A549 (cell line): Measurements from ENCODE around the gene TTC4. TPM values are rescaled to one million over a fixed set of nuclear protein-coding genes. Genes with fewer than 3 reads are reported as not detected.

Experiments used
- ATAC-seq, 2 experiments: fragments of 200-7000 bp in 1 of 2; fragments of >200 bp in 1 of 2; cut with Nextera tagmentation in 1 of 2; cut with Tn5 transposase in 1 of 2; 3 replicates each; pipeline versions ENCODE4 v1.8.0 to v1.9.1; 2018 to 2020; ENCODE audit warnings: mild to moderate bottlenecking in 1 of 2, moderate library complexity in 1 of 2
- CTCF ChIA-PET: fragments of 300-600 bp; sonication (Branson Sonifier 250); formaldehyde crosslinking; extraction: SDS; loops from one replicate; lab custom pipeline; 2021; ENCODE audit warnings: antibody characterized with exemption, inconsistent platforms; lab: Yijun Ruan, JAX
- POLR2A ChIA-PET: fragments of 350-600 bp; formaldehyde crosslinking; extraction: SDS; loops from one replicate; lab custom pipeline; 2021; ENCODE audit warnings: antibody characterized with exemption, inconsistent platforms; lab: Yijun Ruan, JAX
- DNase-seq, 2 experiments: peaks; one replicate each; pipeline versions ENCODE4 v3.0.0 to v3.0.0-alpha.2; 2011 to 2016; ENCODE audit warnings: low read depth in 1 of 2, low spot score in 1 of 2
- FAIRE-seq: peaks from 2 replicates; lab custom pipeline; 2011; peaks lifted over from hg19 to GRCh38; lab: Jason Lieb, UNC
- H3K27ac ChIP-seq, 2 experiments: fragments of >200 bp; sonication (Bioruptor Twin); formaldehyde crosslinking; 3 replicates each; pipeline ENCODE4 v1.5.1; 2016 to 2017
- H3K4me1 ChIP-seq: fragments of >200 bp; sonication (Bioruptor Twin); formaldehyde crosslinking; 3 replicates; pipeline ENCODE4 v1.6.1; 2016
- H3K4me2 ChIP-seq: fragments of >200 bp; sonication (Bioruptor Twin); formaldehyde crosslinking; 3 replicates; pipeline ENCODE4 v1.6.1; 2016
- H3K4me3 ChIP-seq: fragments of >200 bp; sonication (Bioruptor Twin); formaldehyde crosslinking; 3 replicates; pipeline ENCODE4 v1.5.1; 2016
- H3K9me3 ChIP-seq: fragments of >200 bp; sonication (Bioruptor Twin); formaldehyde crosslinking; 3 replicates; pipeline ENCODE4 v1.6.1; 2016
- BHLHE40 ChIP-seq: IDR thresholded peaks from 2 replicates; pipeline ENCODE4 v1.6.1; 2012; ENCODE audit warnings: low read depth, low read length, inconsistent platforms
- CBX2 ChIP-seq: fragments of 200-600 bp; sonication (generic); IDR thresholded peaks from 2 replicates; pipeline ENCODE4 v1.6.1; 2016; ENCODE audit warnings: low read depth, mild to moderate bottlenecking, borderline replicate concordance
- EHF ChIP-seq: fragments of 250-450 bp; sonication (Bioruptor Pico); IDR thresholded peaks from 2 replicates; pipeline ENCODE4 v1.5.0; 2020; ENCODE audit warnings: mild to moderate bottlenecking
- EHMT2 ChIP-seq: fragments of 200-600 bp; sonication (generic); IDR thresholded peaks from 2 replicates; pipeline ENCODE4 v1.6.1; 2016; ENCODE audit warnings: antibody characterized with exemption, low read depth, mild to moderate bottlenecking, moderate library complexity
- EP300 ChIP-seq, 2 experiments: fragments of >200 bp; sonication (Bioruptor Twin); formaldehyde crosslinking; IDR thresholded peaks; 2 replicates in 1 of 2; 3 replicates in 1 of 2; pipeline ENCODE4 v1.6.1; 2016 to 2017
- HOXB13 ChIP-seq: fragments of 250-450 bp; sonication (Bioruptor Pico); IDR thresholded peaks from 2 replicates; pipeline ENCODE4 v1.5.0; 2020; ENCODE audit warnings: low read depth, mild to moderate bottlenecking, moderate library complexity
- KDM1A ChIP-seq: fragments of 200-600 bp; sonication (generic); IDR thresholded peaks from 2 replicates; pipeline ENCODE4 v1.6.1; 2016; ENCODE audit warnings: low read depth, mild to moderate bottlenecking
- MAZ ChIP-seq: fragments of 150-350 bp; IDR thresholded peaks from 2 replicates; pipeline ENCODE4 v1.6.1; 2014; ENCODE audit warnings: antibody characterized with exemption, low read depth, low read length, borderline replicate concordance
- POLR2A ChIP-seq: IDR thresholded peaks from 2 replicates; pipeline ENCODE4 v1.6.1; 2012; ENCODE audit warnings: mild to moderate bottlenecking, low read length
- RCOR1 ChIP-seq: fragments of 150-350 bp; IDR thresholded peaks from 2 replicates; pipeline ENCODE4 v1.6.1; 2014; ENCODE audit warnings: antibody characterized with exemption, low read length, low read depth
- RNF2 ChIP-seq: fragments of 200-600 bp; sonication (generic); IDR thresholded peaks from 2 replicates; pipeline ENCODE4 v1.6.1; 2016; ENCODE audit warnings: low read depth, mild to moderate bottlenecking, antibody characterized with exemption, moderate library complexity, borderline replicate concordance
- TFCP2L1 ChIP-seq: fragments of 250-450 bp; sonication (Bioruptor Pico); IDR thresholded peaks from 2 replicates; pipeline ENCODE4 v1.5.0; 2021; ENCODE audit warnings: mild to moderate bottlenecking
- TP53 ChIP-seq: fragments of 250-450 bp; sonication (Bioruptor Pico); IDR thresholded peaks from 2 replicates; pipeline ENCODE4 v1.5.0; 2021; ENCODE audit warnings: mild to moderate bottlenecking, moderate library complexity
- WGBS: methylation state at CpG from one replicate; pipeline ENCODE4 v1.1.6; 2017; ENCODE audit errors: missing lambda C conversion rate; 5-methylcytosine and 5-hydroxymethylcytosine counted together
- polyA plus RNA-seq, 4 experiments: library from polyadenylated mRNA; depleted of rRNA in 3 of 4; stranded (reverse); fragments of >200 nt; fragmentation: RNase III in 1 of 4; extraction: RNeasy Plus Mini Kit Qiagen cat#74134 plus additional on column Dnase treatment in 1 of 4; gene quantifications; 2 replicates in 3 of 4; 3 replicates in 1 of 4; pipeline ENCODE4 v1.2.3, GENCODE V29; 2011 to 2017
- TF ChIP-seq, protein P1 (sequence below): fragments of 250-450 bp; sonication (Bioruptor Pico); IDR thresholded peaks from 2 replicates; pipeline ENCODE4 v1.5.0; 2020; ENCODE audit warnings: low read depth, mild to moderate bottlenecking, moderate library complexity
- TF ChIP-seq, protein P2 (sequence below): fragments of >200 bp; sonication (Bioruptor Twin); formaldehyde crosslinking; IDR thresholded peaks from 3 replicates; pipeline ENCODE4 v1.6.1; 2016

The TTC4 gene
- polyA plus RNA-seq, 2 of the 4 experiments (the other 2 are of a cell fraction), result 20.4 to 27.1 TPM

DNA sequence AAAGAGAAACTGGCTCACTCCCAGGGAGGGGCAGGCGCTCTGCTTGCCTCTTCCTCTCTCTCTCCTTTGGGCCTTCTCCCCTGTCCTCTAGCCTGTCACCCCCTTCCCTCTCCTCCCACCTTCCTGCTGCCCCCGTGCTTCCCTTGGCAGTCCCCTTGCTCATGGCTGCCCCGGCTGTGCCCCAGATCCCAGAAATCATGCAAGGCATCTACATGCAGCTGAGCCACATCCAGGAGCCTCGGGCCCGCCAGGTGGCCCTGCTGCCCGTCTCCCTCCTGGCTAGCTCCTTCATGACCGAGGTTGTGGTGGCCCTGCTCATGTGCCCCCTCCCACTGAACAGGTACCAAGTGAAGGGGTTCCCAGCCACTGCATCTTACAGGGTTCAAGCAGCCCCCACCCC, 36.0 kb upstream of the TTC4 start:
- DNase-seq (no peak), FAIRE-seq (no peak)
- Histone ChIP-seq H3K27ac (no peak overlapping the region), H3K4me1 (no peaks in the 10 kb centered on the region), H3K4me3 (no peak overlapping the region)
- WGBS, result 45% methylated on average over 2 of the region's 7 CpGs
- TF ChIP-seq CBX2 (no peak), RNF2 (no peak)
- TF ChIP-seq, all 56 proteins: peak for 0
- CTCF ChIA-PET, result interaction anchor here (1.1 to 2.0 kb wide), 3 partner anchors 17 to 130 kb away, joined by 3 to 6 read pairs (median 3); no protein-coding TSS in a partner anchor
- POLR2A ChIA-PET, result no interaction called here
- H3K4me2 ChIP-seq, result no peak overlapping the region
- no peaks in the 10 kb centered on the region for H3K9me3 ChIP-seq
- no peak for ATAC-seq

DNA sequence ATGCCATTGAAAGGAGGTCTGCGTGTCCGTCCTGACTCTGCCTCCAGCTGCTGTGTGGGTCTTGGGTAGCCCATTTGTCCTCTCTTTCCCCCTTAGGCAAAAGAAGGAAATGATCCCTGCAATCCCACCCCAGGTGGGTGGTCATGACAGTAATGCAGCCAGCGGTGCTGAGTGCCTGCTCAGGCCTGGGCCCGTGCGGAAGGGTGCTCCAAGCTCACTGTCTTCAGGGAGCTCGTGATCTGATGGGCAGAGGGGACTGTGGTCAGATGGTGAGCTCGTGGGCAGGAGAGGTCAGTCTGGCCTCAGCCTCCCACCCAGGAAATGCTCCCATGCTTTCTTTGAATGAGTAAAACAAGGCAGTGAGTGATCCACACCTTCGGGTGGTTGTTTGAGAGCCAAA, 35.3 kb upstream of the TTC4 start:
- H3K4me2 ChIP-seq, result no peak overlapping the region
- POLR2A ChIA-PET, result no interaction called here
- FAIRE-seq (no peak), ATAC-seq (no peak), DNase-seq (no peak)
- WGBS, result 58% methylated on average over 4 of the region's 8 CpGs
- CTCF ChIA-PET, result interaction anchor here (0.6 to 2.0 kb wide), 5 partner anchors 17 to 807 kb away, joined by 3 to 6 read pairs (median 3); no protein-coding TSS in a partner anchor
- H3K9me3 ChIP-seq, result no peaks in the 10 kb centered on the region
- H3K4me1 ChIP-seq, result no peaks in the 10 kb centered on the region
- H3K27ac ChIP-seq, result no peak overlapping the region
- TF ChIP-seq BHLHE40, result no peak
- TF ChIP-seq, protein P1, sequence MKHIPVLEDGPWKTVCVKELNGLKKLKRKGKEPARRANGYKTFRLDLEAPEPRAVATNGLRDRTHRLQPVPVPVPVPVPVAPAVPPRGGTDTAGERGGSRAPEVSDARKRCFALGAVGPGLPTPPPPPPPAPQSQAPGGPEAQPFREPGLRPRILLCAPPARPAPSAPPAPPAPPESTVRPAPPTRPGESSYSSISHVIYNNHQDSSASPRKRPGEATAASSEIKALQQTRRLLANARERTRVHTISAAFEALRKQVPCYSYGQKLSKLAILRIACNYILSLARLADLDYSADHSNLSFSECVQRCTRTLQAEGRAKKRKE (CRISPR knock-in tag), result no peak
- no peak for TF ChIP-seq TFCP2L1
- no peak for TF ChIP-seq EHMT2
- no peak for TF ChIP-seq HOXB13
- TF ChIP-seq TP53 (CRISPR knock-in tag), result no peak
- TF ChIP-seq MAZ, result no peak
- no peak for TF ChIP-seq EP300 (IDR thresholded peaks at IDR 0.05)
- no peak for TF ChIP-seq CBX2
- no peak for TF ChIP-seq RCOR1
- no peak overlapping the region for H3K4me3 ChIP-seq

DNA sequence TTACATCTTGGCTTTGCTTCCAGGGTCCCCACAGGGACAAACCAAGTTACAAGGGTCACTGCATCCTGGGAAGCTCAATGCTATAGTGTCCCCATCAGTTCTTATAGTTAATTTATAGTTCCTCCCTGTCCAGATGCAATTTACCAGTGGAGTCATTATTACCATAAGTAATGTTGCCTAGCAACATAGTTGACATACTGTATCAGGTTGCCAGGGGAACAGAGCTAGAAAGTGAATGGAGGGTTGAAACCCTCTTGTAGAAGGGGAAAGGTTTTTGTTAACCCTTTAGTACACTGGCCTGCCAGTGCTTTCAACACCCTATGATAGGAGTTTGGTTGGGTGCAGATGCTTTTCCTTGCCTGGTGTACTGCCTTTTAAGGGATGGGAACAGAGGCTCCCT, 34.3 kb upstream of the TTC4 start:
- TF ChIP-seq MAZ (no peak), CBX2 (no peak), EHF (CRISPR knock-in tag) (no peak)
- Histone ChIP-seq H3K9me3 (no peaks in the 10 kb centered on the region), H3K4me2 (no peak overlapping the region), H3K27ac (no peak overlapping the region), H3K4me3 (no peak overlapping the region), H3K4me1 (no peaks in the 10 kb centered on the region)
- DNase-seq, result peak in 1 of 2 experiments; percentile 20
- ChIA-PET CTCF (interaction anchor here (1.1 to 2.0 kb wide), 3 partner anchors 12 to 808 kb away, joined by 3 to 6 read pairs (median 4); no protein-coding TSS in a partner anchor), POLR2A (no interaction called here)
- peak in 1 of 2 experiments; percentile 44; a peak in 2 of 6 replicates for ATAC-seq
- no peak for FAIRE-seq

DNA sequence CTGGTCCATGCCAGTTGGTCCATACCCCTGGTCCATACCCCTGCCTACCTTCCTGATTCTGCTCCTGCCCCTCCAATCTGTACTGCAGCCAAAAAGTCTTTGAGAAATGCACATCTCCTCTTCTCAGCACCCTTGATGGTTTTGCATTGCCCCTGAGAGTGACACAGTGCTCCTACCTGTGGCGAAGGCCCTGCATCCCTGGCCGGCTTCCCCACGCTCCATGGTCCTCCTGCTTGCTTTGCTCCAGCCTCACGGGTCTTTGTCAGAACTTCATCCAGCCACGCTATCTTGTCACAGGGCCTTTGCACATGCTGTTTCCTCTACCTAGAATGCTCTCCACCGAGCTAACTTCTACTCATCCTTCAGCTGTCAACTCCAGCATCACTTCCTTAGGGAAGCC, 32.2 kb upstream of the TTC4 start:
- no peak for DNase-seq
- no peak overlapping the region for H3K27ac ChIP-seq
- TF ChIP-seq POLR2A, result no peak
- no peak for TF ChIP-seq KDM1A
- TF ChIP-seq, protein P2, sequence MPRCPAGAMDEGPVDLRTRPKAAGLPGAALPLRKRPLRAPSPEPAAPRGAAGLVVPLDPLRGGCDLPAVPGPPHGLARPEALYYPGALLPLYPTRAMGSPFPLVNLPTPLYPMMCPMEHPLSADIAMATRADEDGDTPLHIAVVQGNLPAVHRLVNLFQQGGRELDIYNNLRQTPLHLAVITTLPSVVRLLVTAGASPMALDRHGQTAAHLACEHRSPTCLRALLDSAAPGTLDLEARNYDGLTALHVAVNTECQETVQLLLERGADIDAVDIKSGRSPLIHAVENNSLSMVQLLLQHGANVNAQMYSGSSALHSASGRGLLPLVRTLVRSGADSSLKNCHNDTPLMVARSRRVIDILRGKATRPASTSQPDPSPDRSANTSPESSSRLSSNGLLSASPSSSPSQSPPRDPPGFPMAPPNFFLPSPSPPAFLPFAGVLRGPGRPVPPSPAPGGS, result no peak
- 58% methylated on average over 6 of the region's 6 CpGs for WGBS
- POLR2A ChIA-PET, result no interaction called here
- H3K9me3 ChIP-seq, result no peaks in the 10 kb centered on the region
- no peak overlapping the region for H3K4me2 ChIP-seq
- ATAC-seq, result no peak
- CTCF ChIA-PET, result no interaction called here
- no peaks in the 10 kb centered on the region for H3K4me1 ChIP-seq
- no peak for FAIRE-seq
- no peak overlapping the region for H3K4me3 ChIP-seq
